Measurements from ENCODE around the gene SPTLC3.

GRCh38 chr20:12998046-12998445 lies 10.7 kb upstream of the SPTLC3 start:
- TF ChIP-seq, protein P1, sequence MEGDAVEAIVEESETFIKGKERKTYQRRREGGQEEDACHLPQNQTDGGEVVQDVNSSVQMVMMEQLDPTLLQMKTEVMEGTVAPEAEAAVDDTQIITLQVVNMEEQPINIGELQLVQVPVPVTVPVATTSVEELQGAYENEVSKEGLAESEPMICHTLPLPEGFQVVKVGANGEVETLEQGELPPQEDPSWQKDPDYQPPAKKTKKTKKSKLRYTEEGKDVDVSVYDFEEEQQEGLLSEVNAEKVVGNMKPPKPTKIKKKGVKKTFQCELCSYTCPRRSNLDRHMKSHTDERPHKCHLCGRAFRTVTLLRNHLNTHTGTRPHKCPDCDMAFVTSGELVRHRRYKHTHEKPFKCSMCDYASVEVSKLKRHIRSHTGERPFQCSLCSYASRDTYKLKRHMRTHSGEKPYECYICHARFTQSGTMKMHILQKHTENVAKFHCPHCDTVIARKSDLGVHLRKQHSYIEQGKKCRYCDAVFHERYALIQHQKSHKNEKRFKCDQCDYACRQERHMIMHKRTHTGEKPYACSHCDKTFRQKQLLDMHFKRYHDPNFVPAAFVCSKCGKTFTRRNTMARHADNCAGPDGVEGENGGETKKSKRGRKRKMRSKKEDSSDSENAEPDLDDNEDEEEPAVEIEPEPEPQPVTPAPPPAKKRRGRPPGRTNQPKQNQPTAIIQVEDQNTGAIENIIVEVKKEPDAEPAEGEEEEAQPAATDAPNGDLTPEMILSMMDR (IDR thresholded peaks at IDR 0.05), result no peak
- TF ChIP-seq POLR2A (IDR thresholded peaks at IDR 0.05) (no peak), EP300 (IDR thresholded peaks at IDR 0.05) (no peak)
